HCT116 (cell line): ENCODE results near the gene ACSM6. TPM values are rescaled to one million over a fixed set of nuclear protein-coding genes. Genes with fewer than 3 reads are reported as not detected.
"Not testable (repeated sequence)": the region's sequence is repeated elsewhere in the genome, so short reads cannot be mapped to it uniquely, and the experiment has no call there.

Experiments used
- ATAC-seq: fragments of 200-7000 bp; cut with Tn5 transposase; 2 replicates; pipeline ENCODE4 v1.9.1; 2020; ENCODE audit warnings: mild to moderate bottlenecking, moderate library complexity
- BruUV-seq: library from RNA; stranded (reverse); fragments of 400-500 nt; replicated peaks from 2 replicates; lab custom pipeline; 2021; lab: Mats Ljungman, UMichigan
- CTCF ChIA-PET: fragments of 300-600 bp; sonication (Branson Sonifier 250); formaldehyde crosslinking; loops from one replicate; lab custom pipeline; 2021; ENCODE audit warnings: antibody characterized with exemption; lab: Charles Lee
- POLR2A ChIA-PET: fragments of 300-600, 350-600 bp; sonication (Branson Sonifier 250); formaldehyde crosslinking; loops from one replicate; lab custom pipeline; 2021; ENCODE audit warnings: antibody characterized with exemption; lab: Charles Lee
- RAD21 ChIA-PET, 2 experiments: fragments of 300-600 bp; sonication (Branson Sonifier 250); formaldehyde crosslinking; loops; one replicate each; lab custom pipeline; 2023; ENCODE audit warnings: low total read pairs in 2 of 2; ENCODE audit not compliant: uncharacterized antibody in 2 of 2, unreplicated experiment in 2 of 2, low non-redundant PET in 1 of 2; lab: Charles Lee
- DNase-seq: peaks from one replicate; pipeline ENCODE4 v3.0.0-alpha.2; 2010; ENCODE audit warnings: low read depth, low spot score
- H2AFZ ChIP-seq: fragments of 200-600 bp; shearing (Covaris generic), sonication (generic); 2 replicates; pipeline ENCODE4 v1.6.1; 2017; ENCODE audit warnings: low read depth, mixed run types, mixed read lengths, antibody characterized with exemption, low read length; ENCODE audit not compliant: poor library complexity, severe bottlenecking
- H3K27ac ChIP-seq: 2 replicates; pipeline ENCODE4 v1.5.1; 2012; ENCODE audit warnings: low read depth, low read length
- H3K27me3 ChIP-seq: fragments of 200-600 bp; sonication (generic); 2 replicates; pipeline ENCODE4 v1.6.1; 2016; ENCODE audit warnings: mixed run types, low read length, mixed read lengths; ENCODE audit not compliant: insufficient read depth
- H3K36me3 ChIP-seq, 2 experiments: fragments of 200-500 bp in 1 of 2; fragments of 200-600 bp in 1 of 2; sonication (Bioruptor generic) in 1 of 2; sonication (generic) in 1 of 2; 2 replicates each; pipeline versions ENCODE4 v1.5.1 to v1.6.1; 2014 to 2016; ENCODE audit warnings: low read length in 2 of 2, inconsistent platforms in 1 of 2, mixed read lengths in 1 of 2, mixed run types in 1 of 2; ENCODE audit not compliant: insufficient read depth in 2 of 2, control insufficient read depth in 1 of 2
- H3K4me1 ChIP-seq, 2 experiments: fragments of 200-600 bp in 1 of 2; sonication (generic) in 1 of 2; 2 replicates each; pipeline versions ENCODE4 v1.5.1 to v1.6.1; 2012 to 2017; ENCODE audit warnings: low read length in 2 of 2, inconsistent platforms in 1 of 2, mild to moderate bottlenecking in 1 of 2, mixed read lengths in 1 of 2, mixed run types in 1 of 2, moderate library complexity in 1 of 2; ENCODE audit not compliant: insufficient read depth in 2 of 2, control insufficient read depth in 1 of 2
- H3K4me2 ChIP-seq: fragments of 200-600 bp; sonication (generic); 2 replicates; pipeline ENCODE4 v1.6.1; 2017; ENCODE audit warnings: mixed run types, low read length, mixed read lengths
- H3K4me3 ChIP-seq, 2 experiments: fragments of 200-600 bp in 1 of 2; sonication (generic) in 1 of 2; replicated peaks in 1 of 2; 2 replicates each; pipeline ENCODE4 v1.5.1; 2011 to 2016; ENCODE audit warnings: low read length in 2 of 2, control low read depth in 1 of 2, low read depth in 1 of 2, mild to moderate bottlenecking in 1 of 2, mixed read lengths in 1 of 2, mixed run types in 1 of 2
- H3K79me2 ChIP-seq: fragments of 200-600 bp; sonication (generic); 2 replicates; pipeline ENCODE4 v1.6.1; 2017; ENCODE audit warnings: mild to moderate bottlenecking, mixed run types, low read length, moderate library complexity, mixed read lengths; ENCODE audit not compliant: insufficient read depth
- H3K9ac ChIP-seq: fragments of 200-600 bp; sonication (generic); 2 replicates; pipeline ENCODE4 v1.6.1; 2016; ENCODE audit warnings: low read length, mixed read lengths
- H3K9me2 ChIP-seq: fragments of 200-600 bp; sonication (generic), shearing (Covaris generic); 2 replicates; pipeline ENCODE4 v1.6.1; 2017; ENCODE audit warnings: mixed run types, mild to moderate bottlenecking, moderate library complexity; ENCODE audit not compliant: insufficient read depth
- H3K9me3 ChIP-seq, 2 experiments: fragments of 200-500 bp in 1 of 2; fragments of 200-600 bp in 1 of 2; sonication (Bioruptor generic) in 1 of 2; sonication (generic) in 1 of 2; 2 replicates each; pipeline ENCODE4 v1.6.1; 2014 to 2017; ENCODE audit warnings: low read length in 2 of 2, mixed read lengths in 2 of 2, inconsistent platforms in 1 of 2, low read depth in 1 of 2, mild to moderate bottlenecking in 1 of 2, mixed run types in 1 of 2, moderate library complexity in 1 of 2; ENCODE audit not compliant: control insufficient read depth in 1 of 2, insufficient read depth in 1 of 2
- H4K20me1 ChIP-seq: fragments of 200-600 bp; sonication (generic), shearing (Covaris generic); 2 replicates; pipeline ENCODE4 v1.6.1; 2017; ENCODE audit warnings: mixed run types, mild to moderate bottlenecking, moderate library complexity; ENCODE audit not compliant: insufficient read depth
- CBX3 ChIP-seq: IDR thresholded peaks from 2 replicates; pipeline ENCODE4 v1.6.1; 2012; ENCODE audit warnings: low read depth
- EZH2phosphoT487 ChIP-seq: fragments of 200-600 bp; IDR thresholded peaks from 2 replicates; pipeline ENCODE4 v1.6.1; 2018; ENCODE audit warnings: antibody characterized with exemption, borderline replicate concordance
- FOSL1 ChIP-seq: IDR thresholded peaks from 2 replicates; pipeline ENCODE4 v1.6.1; 2012; ENCODE audit warnings: low read depth
- POLR2AphosphoS5 ChIP-seq: IDR thresholded peaks from 2 replicates; pipeline ENCODE4 v1.6.1; 2011; ENCODE audit warnings: mild to moderate bottlenecking, low read depth, low read length, moderate library complexity
- SP1 ChIP-seq: IDR thresholded peaks from 2 replicates; pipeline ENCODE4 v1.6.1; 2012; ENCODE audit warnings: low read depth
- YY1 ChIP-seq: IDR thresholded peaks from 2 replicates; pipeline ENCODE4 v1.6.1; 2011; ENCODE audit warnings: low read length, low read depth, moderate library complexity, mild to moderate bottlenecking; ENCODE audit not compliant: insufficient replicate concordance; ENCODE audit errors: extremely low read depth
- intact Hi-C: fragments of 100-400 bp; cut with micrococcal nuclease; formaldehyde crosslinking; loops from 2 replicates; pipeline ENCODE4 v1.10.0; 2022
- total RNA-seq: library from RNA; stranded (reverse); gene quantifications from one replicate; pipeline ENCODE4 v1.2.1, GENCODE V29; 2021; ENCODE audit not compliant: unreplicated experiment
- TF ChIP-seq, protein P1 (sequence below): IDR thresholded peaks from 2 replicates; pipeline ENCODE4 v1.6.1; 2011; ENCODE audit warnings: mild to moderate bottlenecking, low read length, moderate library complexity; ENCODE audit not compliant: insufficient replicate concordance; ENCODE audit errors: extremely low read depth

ACSM6 gene
- total RNA-seq, 1 experiment from 2014 or later: not detected

DNA sequence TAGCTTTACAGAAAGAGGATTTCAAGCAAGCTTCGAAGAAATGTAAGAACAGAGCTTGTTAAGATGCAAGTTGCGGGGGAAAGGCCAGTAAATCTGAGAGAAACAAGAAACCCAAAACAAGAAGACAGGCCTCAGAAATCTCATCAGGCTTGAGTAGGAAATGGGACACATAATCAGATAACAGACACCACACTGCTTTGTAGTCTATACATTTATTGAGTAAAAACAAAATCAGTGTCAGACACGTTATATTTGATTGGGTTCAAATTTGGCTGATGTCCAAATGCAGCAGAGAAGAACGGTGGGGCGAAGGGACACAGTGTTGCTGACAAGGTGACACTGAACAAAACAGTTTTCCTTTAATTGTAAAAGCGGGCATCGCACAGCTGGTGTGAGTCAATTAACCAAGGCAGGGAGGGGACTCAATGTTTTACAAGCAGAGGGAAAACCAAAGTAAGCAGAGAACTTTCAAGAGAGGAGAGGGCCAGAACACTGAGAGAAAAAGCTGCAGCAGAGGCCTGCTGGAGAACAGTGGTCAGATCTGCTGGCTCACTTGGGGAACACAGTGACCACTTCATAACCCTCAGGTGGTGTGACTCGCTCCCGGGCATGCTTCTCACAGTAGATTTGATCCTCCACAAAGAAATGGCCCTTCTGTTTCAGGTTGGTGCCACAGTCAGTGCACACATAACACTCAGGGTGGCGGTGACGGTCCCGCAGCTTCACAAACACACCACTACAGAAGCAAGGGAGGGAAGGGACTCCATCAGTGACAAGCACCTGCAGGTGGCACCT, 43.5 kb downstream of the ACSM6 start (continued):
- no peak for TF ChIP-seq SP1
- TF ChIP-seq CBX3: no peak
- TF ChIP-seq, protein P1, sequence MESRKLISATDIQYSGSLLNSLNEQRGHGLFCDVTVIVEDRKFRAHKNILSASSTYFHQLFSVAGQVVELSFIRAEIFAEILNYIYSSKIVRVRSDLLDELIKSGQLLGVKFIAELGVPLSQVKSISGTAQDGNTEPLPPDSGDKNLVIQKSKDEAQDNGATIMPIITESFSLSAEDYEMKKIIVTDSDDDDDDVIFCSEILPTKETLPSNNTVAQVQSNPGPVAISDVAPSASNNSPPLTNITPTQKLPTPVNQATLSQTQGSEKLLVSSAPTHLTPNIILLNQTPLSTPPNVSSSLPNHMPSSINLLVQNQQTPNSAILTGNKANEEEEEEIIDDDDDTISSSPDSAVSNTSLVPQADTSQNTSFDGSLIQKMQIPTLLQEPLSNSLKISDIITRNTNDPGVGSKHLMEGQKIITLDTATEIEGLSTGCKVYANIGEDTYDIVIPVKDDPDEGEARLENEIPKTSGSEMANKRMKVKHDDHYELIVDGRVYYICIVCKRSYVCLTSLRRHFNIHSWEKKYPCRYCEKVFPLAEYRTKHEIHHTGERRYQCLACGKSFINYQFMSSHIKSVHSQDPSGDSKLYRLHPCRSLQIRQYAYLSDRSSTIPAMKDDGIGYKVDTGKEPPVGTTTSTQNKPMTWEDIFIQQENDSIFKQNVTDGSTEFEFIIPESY: no peak
- TF ChIP-seq, all 23 proteins: peak for 0

DNA sequence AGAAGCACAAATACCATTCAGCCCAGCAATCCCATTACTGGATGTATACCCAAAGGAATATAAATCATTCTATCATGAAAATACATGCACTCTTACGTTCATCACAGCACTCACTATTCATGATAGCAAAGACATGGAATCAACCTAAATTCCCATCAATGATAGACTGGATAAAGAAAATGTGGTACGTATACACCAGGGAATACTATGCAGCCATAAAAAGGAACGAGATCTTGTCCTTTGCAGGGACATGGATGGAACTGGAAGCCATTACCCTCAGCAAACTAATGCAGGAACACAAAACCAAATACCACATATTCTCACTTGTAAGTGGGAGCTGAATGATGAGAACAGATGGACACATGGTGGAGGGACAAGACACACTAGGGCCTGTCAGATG, 46.1 kb downstream of the ACSM6 start:
- POLR2A ChIA-PET, H3K9me3 ChIP-seq, H4K20me1 ChIP-seq, intact Hi-C loops, DNase-seq, H3K27ac ChIP-seq, H3K9me2 ChIP-seq, H3K79me2 ChIP-seq, H3K4me3 ChIP-seq, ATAC-seq, H3K4me2 ChIP-seq, H2AFZ ChIP-seq, H3K27me3 ChIP-seq, H3K9ac ChIP-seq, BruUV-seq, RAD21 ChIA-PET, H3K36me3 ChIP-seq: not testable (repeated sequence)
- CTCF ChIA-PET: interaction anchor here (0.8 kb wide), 1 partner anchor 33 kb away, joined by 3 read pairs; no protein-coding TSS in a partner anchor
- H3K4me1 ChIP-seq: peaks cover 26 to 33% of the 10 kb centered on the region in 2 experiments

DNA sequence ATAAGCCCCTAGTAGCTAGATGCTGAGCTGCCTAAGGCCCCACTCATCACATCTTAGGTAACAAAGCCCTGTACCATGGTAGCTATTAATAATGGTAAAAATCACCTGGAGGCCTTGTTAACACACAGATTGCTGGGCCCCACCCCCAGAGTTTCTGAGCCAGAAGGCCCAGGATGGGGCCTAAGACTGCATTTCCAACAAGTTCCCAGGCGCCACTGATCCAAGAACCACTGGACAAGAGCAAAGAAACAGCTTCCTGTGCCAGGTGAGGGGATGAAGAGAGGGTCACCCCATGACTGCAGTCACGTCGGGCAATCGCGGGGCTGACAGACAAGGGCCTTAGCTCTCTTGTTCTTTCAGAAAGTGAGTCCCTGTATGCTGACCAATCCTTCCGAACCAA, 46.8 kb downstream of the ACSM6 start:
- Histone ChIP-seq H4K20me1 (no peaks in the 10 kb centered on the region), H3K4me2 (no peak overlapping the region), H3K9me3 (no peaks in the 10 kb centered on the region), H3K4me1 (peaks cover 19 to 26% of the 10 kb centered on the region in 2 experiments), H3K4me3 (no peak overlapping the region), H3K9ac (no peak overlapping the region), H3K79me2 (no peaks in the 10 kb centered on the region), H3K27ac (no peak overlapping the region), H3K27me3 (no peaks in the 10 kb centered on the region), H2AFZ (no peak overlapping the region), H3K36me3 (0 out of 4 replicates have a peak, but pooled peaks cover 0 to 5% of the 10 kb centered on the region in 2 experiments), H3K9me2 (no peaks in the 10 kb centered on the region)
- TF ChIP-seq EZH2phosphoT487: no peak
- TF ChIP-seq POLR2AphosphoS5: no peak
- TF ChIP-seq FOSL1: no peak
- no peak for TF ChIP-seq YY1
- ChIA-PET RAD21 (no interaction called here), CTCF (interaction anchor here (1.7 kb wide), 1 partner anchor 107 kb away, joined by 4 read pairs; no protein-coding TSS in a partner anchor), POLR2A (no interaction called here)
- intact Hi-C loops: no loop called here
- DNase-seq: no peak
- no TSS peak for BruUV-seq
- no peak for ATAC-seq
